ENCODE results near the gene CCR2.

CCR2 gene

DNA sequence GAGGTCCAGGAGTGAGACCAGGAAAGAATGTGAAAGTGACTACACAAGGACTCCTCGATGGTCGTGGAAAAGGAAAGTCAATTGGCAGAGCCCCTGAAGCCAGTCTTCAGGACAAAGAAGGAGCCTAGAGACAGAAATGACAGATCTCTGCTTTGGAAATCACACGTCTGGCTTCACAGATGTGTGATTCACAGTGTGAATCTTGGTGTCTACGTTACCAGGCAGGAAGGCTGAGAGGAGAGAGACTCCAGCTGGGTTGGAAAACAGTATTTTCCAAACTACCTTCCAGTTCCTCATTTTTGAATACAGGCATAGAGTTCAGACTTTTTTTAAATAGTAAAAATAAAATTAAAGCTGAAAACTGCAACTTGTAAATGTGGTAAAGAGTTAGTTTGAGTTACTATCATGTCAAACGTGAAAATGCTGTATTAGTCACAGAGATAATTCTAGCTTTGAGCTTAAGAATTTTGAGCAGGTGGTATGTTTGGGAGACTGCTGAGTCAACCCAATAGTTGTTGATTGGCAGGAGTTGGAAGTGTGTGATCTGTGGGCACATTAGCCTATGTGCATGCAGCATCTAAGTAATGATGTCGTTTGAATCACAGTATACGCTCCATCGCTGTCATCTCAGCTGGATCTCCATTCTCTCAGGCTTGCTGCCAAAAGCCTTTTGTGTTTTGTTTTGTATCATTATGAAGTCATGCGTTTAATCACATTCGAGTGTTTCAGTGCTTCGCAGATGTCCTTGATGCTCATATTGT, 6.0 kb downstream of the CCR2 start:
- H3K79me2 ChIP-seq (ENCODE audit: insufficient read depth, low read length): no peaks in the 10 kb centered on the region
- no peaks in the 10 kb centered on the region for H3F3A ChIP-seq (ENCODE audit: low read depth)
- H3K27me3 ChIP-seq (ENCODE audit: insufficient read depth, low read length, poor library complexity, severe bottlenecking): peaks cover 10% of the 10 kb centered on the region
- no peaks in the 10 kb centered on the region for H3K9me3 ChIP-seq (ENCODE audit: insufficient read depth, low read depth, low read length)
- H2AFZ ChIP-seq (ENCODE audit: low read length): no peak overlapping the region
- no peak overlapping the region for H3K4me3 ChIP-seq (ENCODE audit: low read length, poor library complexity, severe bottlenecking)
- H3K4me1 ChIP-seq (ENCODE audit: insufficient read depth, low read length, poor library complexity, severe bottlenecking): peaks cover 6% of the 10 kb centered on the region
- no peak overlapping the region for H3K4me2 ChIP-seq (ENCODE audit: low read depth, low read length, poor library complexity, severe bottlenecking)
- no peaks in the 10 kb centered on the region for H3K9me2 ChIP-seq (replicated peaks; ENCODE audit: low read depth, low read length)
- no peaks in the 10 kb centered on the region for H3K36me3 ChIP-seq (ENCODE audit: insufficient read depth, low read length)
- no peak overlapping the region for H3K9ac ChIP-seq (ENCODE audit: low read depth, low read length, poor library complexity, severe bottlenecking)
- H4K20me1 ChIP-seq (ENCODE audit: insufficient read depth, low read length, poor library complexity, severe bottlenecking): no peaks in the 10 kb centered on the region
- TF ChIP-seq, protein P1, sequence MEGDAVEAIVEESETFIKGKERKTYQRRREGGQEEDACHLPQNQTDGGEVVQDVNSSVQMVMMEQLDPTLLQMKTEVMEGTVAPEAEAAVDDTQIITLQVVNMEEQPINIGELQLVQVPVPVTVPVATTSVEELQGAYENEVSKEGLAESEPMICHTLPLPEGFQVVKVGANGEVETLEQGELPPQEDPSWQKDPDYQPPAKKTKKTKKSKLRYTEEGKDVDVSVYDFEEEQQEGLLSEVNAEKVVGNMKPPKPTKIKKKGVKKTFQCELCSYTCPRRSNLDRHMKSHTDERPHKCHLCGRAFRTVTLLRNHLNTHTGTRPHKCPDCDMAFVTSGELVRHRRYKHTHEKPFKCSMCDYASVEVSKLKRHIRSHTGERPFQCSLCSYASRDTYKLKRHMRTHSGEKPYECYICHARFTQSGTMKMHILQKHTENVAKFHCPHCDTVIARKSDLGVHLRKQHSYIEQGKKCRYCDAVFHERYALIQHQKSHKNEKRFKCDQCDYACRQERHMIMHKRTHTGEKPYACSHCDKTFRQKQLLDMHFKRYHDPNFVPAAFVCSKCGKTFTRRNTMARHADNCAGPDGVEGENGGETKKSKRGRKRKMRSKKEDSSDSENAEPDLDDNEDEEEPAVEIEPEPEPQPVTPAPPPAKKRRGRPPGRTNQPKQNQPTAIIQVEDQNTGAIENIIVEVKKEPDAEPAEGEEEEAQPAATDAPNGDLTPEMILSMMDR (conservative IDR thresholded peaks at IDR 0.05; ENCODE audit: low read length): no peak
- TF ChIP-seq EZH2phosphoT487 (IDR thresholded peaks at IDR 0.05; ENCODE audit: borderline replicate concordance): no peak

- H3K9me2 ChIP-seq (replicated peaks; ENCODE audit: low read depth, low read length): no peaks in the 10 kb centered on the region
- no peaks in the 10 kb centered on the region for H3F3A ChIP-seq (ENCODE audit: low read depth)
- H3K9me3 ChIP-seq (ENCODE audit: insufficient read depth, low read depth, low read length): no peaks in the 10 kb centered on the region
- H2AFZ ChIP-seq (ENCODE audit: low read length): no peak overlapping the region
- TF ChIP-seq, protein P1 (conservative IDR thresholded peaks at IDR 0.05; ENCODE audit: low read length): peak; percentile 32; the same call in 1 of the 2 replicates
- no peak for TF ChIP-seq EZH2phosphoT487 (IDR thresholded peaks at IDR 0.05; ENCODE audit: borderline replicate concordance)
- H3K36me3 ChIP-seq (ENCODE audit: insufficient read depth, low read length): no peaks in the 10 kb centered on the region
- no peak overlapping the region for H3K4me2 ChIP-seq (ENCODE audit: low read depth, low read length, poor library complexity, severe bottlenecking)
- H3K9ac ChIP-seq (ENCODE audit: low read depth, low read length, poor library complexity, severe bottlenecking): no peak overlapping the region
- H3K4me1 ChIP-seq (ENCODE audit: insufficient read depth, low read length, poor library complexity, severe bottlenecking): no peaks in the 10 kb centered on the region
- peaks cover 3% of the 10 kb centered on the region for H3K27me3 ChIP-seq (ENCODE audit: insufficient read depth, low read length, poor library complexity, severe bottlenecking)
- no peaks in the 10 kb centered on the region for H4K20me1 ChIP-seq (ENCODE audit: insufficient read depth, low read length, poor library complexity, severe bottlenecking)
- no peak overlapping the region for H3K4me3 ChIP-seq (ENCODE audit: low read length, poor library complexity, severe bottlenecking)
- H3K79me2 ChIP-seq (ENCODE audit: insufficient read depth, low read length): no peaks in the 10 kb centered on the region
Observed at GRCh38 chr3:46360907-46361306, 7.0 kb downstream of the CCR2 start.

- H2AFZ ChIP-seq (ENCODE audit: low read length): no peak overlapping the region
- no peak overlapping the region for H3K9ac ChIP-seq (ENCODE audit: low read depth, low read length, poor library complexity, severe bottlenecking)
- H3F3A ChIP-seq (ENCODE audit: low read depth): no peaks in the 10 kb centered on the region
- no peaks in the 10 kb centered on the region for H3K4me1 ChIP-seq (ENCODE audit: insufficient read depth, low read length, poor library complexity, severe bottlenecking)
- no peaks in the 10 kb centered on the region for H4K20me1 ChIP-seq (ENCODE audit: insufficient read depth, low read length, poor library complexity, severe bottlenecking)
- H3K4me2 ChIP-seq (ENCODE audit: low read depth, low read length, poor library complexity, severe bottlenecking): no peak overlapping the region
- H3K9me2 ChIP-seq (replicated peaks; ENCODE audit: low read depth, low read length): no peaks in the 10 kb centered on the region
- TF ChIP-seq, protein P1 (conservative IDR thresholded peaks at IDR 0.05; ENCODE audit: low read length): no peak
- TF ChIP-seq EZH2phosphoT487 (IDR thresholded peaks at IDR 0.05; ENCODE audit: borderline replicate concordance): no peak
- no peaks in the 10 kb centered on the region for H3K27me3 ChIP-seq (ENCODE audit: insufficient read depth, low read length, poor library complexity, severe bottlenecking)
- H3K9me3 ChIP-seq (ENCODE audit: insufficient read depth, low read depth, low read length): no peaks in the 10 kb centered on the region
- no peak overlapping the region for H3K4me3 ChIP-seq (ENCODE audit: low read length, poor library complexity, severe bottlenecking)
- no peaks in the 10 kb centered on the region for H3K36me3 ChIP-seq (ENCODE audit: insufficient read depth, low read length)
- H3K79me2 ChIP-seq (ENCODE audit: insufficient read depth, low read length): no peaks in the 10 kb centered on the region
Observed at GRCh38 chr3:46361408-46362283, 7.7 kb downstream of the CCR2 start.
